Measurements from ENCODE around the gene SLC39A9.

The SLC39A9 gene

GRCh38 chr14:69398053-69398817 is at the start of gene SLC39A9, which contains the start of gene ERH:
TSS of gene SLC39A9 (plus strand) at chr14:69398692. CDS start at chr14:69399370, 678 bp downstream.
TSS of gene ERH (minus strand) at chr14:69398299. CDS start at chr14:69398233, 66 bp downstream.
- Mint-ChIP-seq H3K27me3 (no peaks in the 10 kb centered on the region), H3K4me3 (peak within 1 kb of the TSS; percentile 97), H3K4me1 (ENCODE audit: low read depth) (peaks cover 70% of the 10 kb centered on the region), H3K36me3 (ENCODE audit: low read depth) (peaks cover 80% of the 10 kb centered on the region), H3K27ac (peak within 1 kb of the TSS; percentile 100), H3K9me3 (no peaks in the 10 kb centered on the region)
- DNase-seq = peak; percentile 91

GRCh38 chr14:69349091-69349777 is 49.3 kb upstream of the SLC39A9 start:
- DNase-seq = no peak
- no peak overlapping the region for H3K4me3 Mint-ChIP-seq
- no peak overlapping the region for H3K27ac Mint-ChIP-seq
- peaks cover 6% of the 10 kb centered on the region for H3K4me1 Mint-ChIP-seq (ENCODE audit: low read depth)
- H3K9me3 Mint-ChIP-seq = no peaks in the 10 kb centered on the region
- no peaks in the 10 kb centered on the region for H3K36me3 Mint-ChIP-seq (ENCODE audit: low read depth)
- peaks cover 5% of the 10 kb centered on the region for H3K27me3 Mint-ChIP-seq

- H3K27me3 Mint-ChIP-seq = peaks cover 5% of the 10 kb centered on the region
- no peaks in the 10 kb centered on the region for H3K9me3 Mint-ChIP-seq
- no peaks in the 10 kb centered on the region for H3K36me3 Mint-ChIP-seq (ENCODE audit: low read depth)
- no peak overlapping the region for H3K27ac Mint-ChIP-seq
- no peak for DNase-seq
- peaks cover 18% of the 10 kb centered on the region for H3K4me1 Mint-ChIP-seq (ENCODE audit: low read depth)
- no peak overlapping the region for H3K4me3 Mint-ChIP-seq
These were observed 47.6 kb upstream of the SLC39A9 start for GRCh38 chr14:69350892-69351291.

GRCh38 chr14:69351385-69351784 is 47.1 kb upstream of the SLC39A9 start:
- Mint-ChIP-seq H3K9me3 (no peaks in the 10 kb centered on the region), H3K27ac (no peak overlapping the region), H3K36me3 (ENCODE audit: low read depth) (no peaks in the 10 kb centered on the region), H3K27me3 (peaks cover 5% of the 10 kb centered on the region), H3K4me3 (no peak overlapping the region), H3K4me1 (ENCODE audit: low read depth) (peaks cover 18% of the 10 kb centered on the region)
- DNase-seq = no peak

GRCh38 chr14:69351911-69352310 is 46.6 kb upstream of the SLC39A9 start:
- Mint-ChIP-seq H3K4me3 (no peak overlapping the region), H3K27me3 (peaks cover 5% of the 10 kb centered on the region), H3K27ac (no peak overlapping the region), H3K9me3 (no peaks in the 10 kb centered on the region), H3K4me1 (ENCODE audit: low read depth) (peaks cover 18% of the 10 kb centered on the region), H3K36me3 (ENCODE audit: low read depth) (no peaks in the 10 kb centered on the region)
- no peak for DNase-seq

GRCh38 chr14:69353168-69353567 is 45.3 kb upstream of the SLC39A9 start:
- Mint-ChIP-seq H3K27me3 (peaks cover 5% of the 10 kb centered on the region), H3K36me3 (ENCODE audit: low read depth) (no peaks in the 10 kb centered on the region), H3K4me3 (no peak overlapping the region), H3K27ac (no peak overlapping the region), H3K9me3 (no peaks in the 10 kb centered on the region), H3K4me1 (ENCODE audit: low read depth) (peaks cover 24% of the 10 kb centered on the region)
- DNase-seq = no peak

GRCh38 chr14:69354383-69355153 is 43.9 kb upstream of the SLC39A9 start:
- Mint-ChIP-seq H3K27me3 (peaks cover under 1% of the 10 kb centered on the region), H3K4me3 (peak overlapping the region; percentile 53), H3K27ac (peak overlapping the region; percentile 88), H3K36me3 (ENCODE audit: low read depth) (no peaks in the 10 kb centered on the region), H3K4me1 (ENCODE audit: low read depth) (peaks cover 36% of the 10 kb centered on the region), H3K9me3 (no peaks in the 10 kb centered on the region)
- peak; percentile 75 for DNase-seq

GRCh38 chr14:69355154-69355597 is 43.3 kb upstream of the SLC39A9 start:
- no peak for DNase-seq
- Mint-ChIP-seq H3K36me3 (ENCODE audit: low read depth) (no peaks in the 10 kb centered on the region), H3K27ac (peak overlapping the region; percentile 88), H3K4me1 (ENCODE audit: low read depth) (peaks cover 36% of the 10 kb centered on the region), H3K27me3 (no peaks in the 10 kb centered on the region), H3K9me3 (no peaks in the 10 kb centered on the region), H3K4me3 (no peak overlapping the region)

- Mint-ChIP-seq H3K27ac (no peak overlapping the region), H3K4me3 (no peak overlapping the region), H3K9me3 (no peaks in the 10 kb centered on the region), H3K27me3 (no peaks in the 10 kb centered on the region), H3K4me1 (ENCODE audit: low read depth) (peaks cover 36% of the 10 kb centered on the region), H3K36me3 (ENCODE audit: low read depth) (no peaks in the 10 kb centered on the region)
- DNase-seq = no peak
These were observed 42.7 kb upstream of the SLC39A9 start for GRCh38 chr14:69355607-69356281.

- Mint-ChIP-seq H3K27ac (no peak overlapping the region), H3K9me3 (no peaks in the 10 kb centered on the region), H3K4me1 (ENCODE audit: low read depth) (peaks cover 36% of the 10 kb centered on the region), H3K27me3 (no peaks in the 10 kb centered on the region), H3K4me3 (no peak overlapping the region), H3K36me3 (ENCODE audit: low read depth) (no peaks in the 10 kb centered on the region)
- no peak for DNase-seq
These were observed 41.5 kb upstream of the SLC39A9 start for GRCh38 chr14:69356903-69357543.

- H3K9me3 Mint-ChIP-seq = no peaks in the 10 kb centered on the region
- H3K4me3 Mint-ChIP-seq = no peak overlapping the region
- H3K36me3 Mint-ChIP-seq (ENCODE audit: low read depth) = no peaks in the 10 kb centered on the region
- no peak for DNase-seq
- peak overlapping the region; percentile 6 for H3K27ac Mint-ChIP-seq
- no peaks in the 10 kb centered on the region for H3K27me3 Mint-ChIP-seq
- peaks cover 36% of the 10 kb centered on the region for H3K4me1 Mint-ChIP-seq (ENCODE audit: low read depth)
These were observed 40.8 kb upstream of the SLC39A9 start for GRCh38 chr14:69357544-69358200.

GRCh38 chr14:69358233-69358963 is 40.1 kb upstream of the SLC39A9 start:
- Mint-ChIP-seq H3K36me3 (ENCODE audit: low read depth) (no peaks in the 10 kb centered on the region), H3K9me3 (no peaks in the 10 kb centered on the region), H3K4me3 (no peak overlapping the region), H3K27ac (peak overlapping the region; percentile 6), H3K27me3 (no peaks in the 10 kb centered on the region), H3K4me1 (ENCODE audit: low read depth) (peaks cover 36% of the 10 kb centered on the region)
- DNase-seq = peak; percentile 49

- Mint-ChIP-seq H3K4me1 (ENCODE audit: low read depth) (peaks cover 33% of the 10 kb centered on the region), H3K4me3 (no peak overlapping the region), H3K9me3 (no peaks in the 10 kb centered on the region), H3K27ac (no peak overlapping the region), H3K36me3 (ENCODE audit: low read depth) (no peaks in the 10 kb centered on the region), H3K27me3 (no peaks in the 10 kb centered on the region)
- DNase-seq = no peak
These were observed 39.5 kb upstream of the SLC39A9 start for GRCh38 chr14:69358966-69359365.
